CD4-positive, alpha-beta memory T cell (primary cell): Measurements from ENCODE around the gene TNFRSF21. TPM values are rescaled to one million over a fixed set of nuclear protein-coding genes. Genes with fewer than 3 reads are reported as not detected.

Experiments
- CTCF ChIA-PET: fragments of 350-600 bp; sonication (Branson Sonifier 250); formaldehyde crosslinking; loops from one replicate; lab custom pipeline; 2021; ENCODE audit warnings: inconsistent platforms; ENCODE audit not compliant: partially characterized antibody; lab: Charles Lee
- POLR2A ChIA-PET: fragments of 350-600 bp; sonication (Branson Sonifier 250); formaldehyde crosslinking; loops from one replicate; lab custom pipeline; 2021; ENCODE audit not compliant: partially characterized antibody; lab: Charles Lee
- DNase-seq, 5 donors: peaks; one replicate each; pipeline versions ENCODE4 v3.0.0 to v3.0.0-alpha.2; 2020 to 2022; ENCODE audit warnings: mixed read lengths in 1 of 5
- H3K27ac ChIP-seq: one replicate; pipeline ENCODE4 v1.7.0; 2013; ENCODE audit warnings: low read depth, low read length
- H3K27me3 ChIP-seq: 2 replicates; pipeline ENCODE4 v1.7.0; 2013; ENCODE audit warnings: mild to moderate bottlenecking, low read length, moderate library complexity; ENCODE audit not compliant: insufficient read depth
- H3K36me3 ChIP-seq: 2 replicates; pipeline ENCODE4 v1.7.0; 2013; ENCODE audit warnings: mild to moderate bottlenecking, low read length, moderate library complexity; ENCODE audit not compliant: insufficient read depth
- H3K4me1 ChIP-seq: 2 replicates; pipeline ENCODE4 v1.7.0; 2013; ENCODE audit warnings: mild to moderate bottlenecking, low read length, moderate library complexity; ENCODE audit not compliant: insufficient read depth
- H3K4me3 ChIP-seq, 2 donors: one replicate each; pipeline ENCODE4 v1.7.0; 2013; ENCODE audit warnings: low read length in 2 of 2, mild to moderate bottlenecking in 1 of 2
- H3K9me3 ChIP-seq, 2 donors: one replicate each; pipeline ENCODE4 v1.7.0; 2013; ENCODE audit warnings: low read length in 2 of 2, control low read depth in 1 of 2; ENCODE audit not compliant: control insufficient read depth in 1 of 2
- H3K27ac Mint-ChIP-seq, 7 donors: one replicate each; pipeline ENCODE4 v1.8.0; 2020 to 2021; ENCODE audit warnings: mixed read lengths in 7 of 7, mild to moderate bottlenecking in 6 of 7, inconsistent platforms in 3 of 7, moderate library complexity in 3 of 7
- H3K27me3 Mint-ChIP-seq, 2 donors: one replicate each; pipeline ENCODE4 v1.8.0; 2020 to 2021; ENCODE audit warnings: mixed read lengths in 2 of 2
- H3K36me3 Mint-ChIP-seq, 2 donors: one replicate each; pipeline ENCODE4 v1.8.0; 2020 to 2021; ENCODE audit warnings: mixed read lengths in 2 of 2, inconsistent platforms in 1 of 2, mild to moderate bottlenecking in 1 of 2
- H3K4me1 Mint-ChIP-seq, 4 donors: one replicate each; pipeline ENCODE4 v1.8.0; 2020 to 2021; ENCODE audit warnings: mixed read lengths in 4 of 4, mild to moderate bottlenecking in 1 of 4
- H3K4me3 Mint-ChIP-seq, 8 donors: one replicate each; pipeline ENCODE4 v1.8.0; 2020 to 2021; ENCODE audit warnings: mixed read lengths in 8 of 8, mild to moderate bottlenecking in 7 of 8, moderate library complexity in 6 of 8, inconsistent platforms in 3 of 8
- H3K9me3 Mint-ChIP-seq, 8 donors: one replicate each; pipeline ENCODE4 v1.8.0; 2020 to 2021; ENCODE audit warnings: mixed read lengths in 8 of 8, mild to moderate bottlenecking in 5 of 8, inconsistent platforms in 3 of 8, moderate library complexity in 1 of 8
- intact Hi-C: fragments of 100-400 bp; cut with micrococcal nuclease; formaldehyde crosslinking; loops from one replicate; pipeline ENCODE4 v1.15.1; 2023
- polyA plus RNA-seq, 2 donors: library from polyadenylated mRNA; unstranded; fragments of 300-500 nt; fragmentation: Illumina TruSeq; gene quantifications; one replicate each; pipeline ENCODE4 v1.2.3, GENCODE V29; 2021
- total RNA-seq, 2 experiments: library from RNA; stranded (reverse); gene quantifications; one replicate each; pipeline ENCODE4 v1.2.3, GENCODE V29; 2021

Gene TNFRSF21
- total and polyA plus RNA-seq, 4 experiments from 2014 or later = 0.19 to 0.23 TPM; not detected in 2

DNA sequence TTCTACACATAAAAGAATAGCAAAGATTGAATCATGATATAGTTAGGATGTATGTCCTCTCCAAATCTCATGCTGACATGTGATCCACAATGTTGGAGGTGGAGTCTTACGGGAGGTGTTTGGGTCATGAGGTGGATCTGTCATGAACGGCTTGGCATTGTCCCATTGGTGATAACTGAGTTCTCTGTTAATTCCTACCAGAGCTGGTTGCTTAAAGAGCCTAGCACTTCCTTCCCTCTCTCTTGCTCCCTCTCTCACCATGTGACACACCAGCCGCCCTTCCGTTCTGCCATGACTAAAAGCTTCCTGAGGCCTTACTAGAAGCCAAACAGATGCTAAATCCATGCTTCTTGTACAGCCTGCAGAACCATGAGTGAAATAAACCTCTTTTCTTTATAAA is 8.3 kb downstream of the TNFRSF21 start:
- no peaks in the 10 kb centered on the region for H3K36me3 ChIP-seq
- H3K27me3 ChIP-seq = no peaks in the 10 kb centered on the region
- H3K27ac ChIP-seq = no peak overlapping the region
- CTCF ChIA-PET = no interaction called here
- POLR2A ChIA-PET = no interaction called here
- Mint-ChIP-seq H3K36me3 (no peaks in the 10 kb centered on the region), H3K9me3 (no peaks in the 10 kb centered on the region), H3K27ac (no peak overlapping the region), H3K4me3 (no peak overlapping the region), H3K27me3 (peaks cover 12 to 26% of the 10 kb centered on the region in 2 donors), H3K4me1 (no peaks in the 10 kb centered on the region)
- H3K4me3 ChIP-seq = no peak overlapping the region
- no peaks in the 10 kb centered on the region for H3K9me3 ChIP-seq
- no peak for DNase-seq
- intact Hi-C loops = no loop called here
- no peaks in the 10 kb centered on the region for H3K4me1 ChIP-seq

DNA sequence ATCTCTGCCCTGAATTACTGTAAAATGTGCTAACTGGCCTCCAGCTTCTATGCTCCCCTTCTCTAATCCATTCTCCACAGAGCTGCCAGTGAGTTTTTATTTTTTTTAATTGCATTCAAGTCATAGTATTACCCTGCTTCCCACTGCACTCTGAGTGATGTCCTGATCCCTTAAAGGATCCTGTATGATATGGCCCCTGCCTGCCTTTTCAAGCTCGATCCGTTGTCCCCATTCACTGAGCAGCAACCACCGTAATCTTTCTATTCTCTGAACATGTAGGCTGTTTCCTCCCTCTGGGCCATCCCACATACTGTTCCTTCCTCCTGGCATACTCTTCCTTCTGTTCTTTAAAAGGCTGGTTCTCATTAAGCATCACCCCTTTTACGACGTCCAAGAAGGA is 9.3 kb downstream of the TNFRSF21 start:
- Histone ChIP-seq H3K4me1 (no peaks in the 10 kb centered on the region), H3K9me3 (no peaks in the 10 kb centered on the region), H3K27ac (no peak overlapping the region), H3K36me3 (no peaks in the 10 kb centered on the region), H3K4me3 (no peak overlapping the region), H3K27me3 (no peaks in the 10 kb centered on the region)
- ChIA-PET CTCF (no interaction called here), POLR2A (no interaction called here)
- Mint-ChIP-seq H3K4me1 (no peaks in the 10 kb centered on the region), H3K4me3 (no peak overlapping the region), H3K36me3 (no peaks in the 10 kb centered on the region), H3K9me3 (no peaks in the 10 kb centered on the region), H3K27me3 (peaks cover 12 to 18% of the 10 kb centered on the region in 2 donors), H3K27ac (peak overlapping the region in 1 of 7 donors; percentile 1)
- intact Hi-C loops = no loop called here
- DNase-seq = no peak

DNA sequence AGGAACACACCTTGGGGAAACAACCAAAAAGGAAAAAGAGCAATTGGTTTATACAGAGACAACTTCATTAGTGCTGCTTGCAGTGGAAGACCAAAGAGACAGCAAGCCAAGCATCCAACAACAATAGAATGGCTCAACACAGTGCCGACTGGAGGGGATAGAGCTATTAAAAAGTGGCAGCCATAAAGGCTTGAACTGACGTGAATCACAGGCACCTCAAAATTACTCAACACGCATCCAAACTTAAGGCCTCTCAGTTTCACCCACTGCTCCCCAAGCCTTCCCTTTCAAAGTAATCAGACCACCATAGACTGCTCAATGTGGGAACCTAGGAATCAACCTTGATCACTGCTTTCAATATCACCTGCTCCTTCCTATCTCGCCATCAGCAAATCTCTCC is 9.7 kb downstream of the TNFRSF21 start:
- no peaks in the 10 kb centered on the region for H3K36me3 ChIP-seq
- no peak overlapping the region for H3K4me3 ChIP-seq
- no peaks in the 10 kb centered on the region for H3K4me1 Mint-ChIP-seq
- ChIA-PET POLR2A (no interaction called here), CTCF (no interaction called here)
- no peaks in the 10 kb centered on the region for H3K4me1 ChIP-seq
- no peak overlapping the region for H3K4me3 Mint-ChIP-seq
- no peaks in the 10 kb centered on the region for H3K36me3 Mint-ChIP-seq
- peak overlapping the region in 1 of 7 donors; percentile 1 for H3K27ac Mint-ChIP-seq
- H3K27ac ChIP-seq = no peak overlapping the region
- no peaks in the 10 kb centered on the region for H3K9me3 Mint-ChIP-seq
- peaks cover 14 to 16% of the 10 kb centered on the region in 2 donors for H3K27me3 Mint-ChIP-seq
- H3K27me3 ChIP-seq = no peaks in the 10 kb centered on the region
- intact Hi-C loops = no loop called here
- no peaks in the 10 kb centered on the region for H3K9me3 ChIP-seq
- no peak for DNase-seq

DNA sequence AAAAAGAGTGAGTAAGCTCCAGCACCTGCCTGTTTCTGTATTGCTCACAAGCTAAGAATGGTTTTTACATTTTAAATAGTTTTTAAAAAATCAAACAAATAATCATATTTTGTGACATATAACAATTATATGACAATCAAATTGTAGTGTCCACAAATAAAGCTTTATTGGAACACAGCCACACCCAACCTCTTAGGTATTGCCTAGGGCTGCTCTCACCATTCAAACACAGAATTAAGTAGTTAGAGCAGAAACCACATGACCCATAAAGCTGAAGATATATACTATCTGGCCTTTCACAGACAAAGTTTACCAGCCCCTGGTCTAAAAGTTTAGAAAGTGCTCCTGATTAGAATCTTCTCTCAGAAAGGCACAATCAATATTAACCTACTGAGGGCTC is 11.2 kb downstream of the TNFRSF21 start:
- Histone ChIP-seq H3K27me3 (no peaks in the 10 kb centered on the region), H3K9me3 (no peaks in the 10 kb centered on the region), H3K4me1 (no peaks in the 10 kb centered on the region), H3K27ac (no peak overlapping the region), H3K4me3 (no peak overlapping the region), H3K36me3 (no peaks in the 10 kb centered on the region)
- no peak overlapping the region for H3K27ac Mint-ChIP-seq
- intact Hi-C loops = no loop called here
- peaks cover 10 to 14% of the 10 kb centered on the region in 2 donors for H3K27me3 Mint-ChIP-seq
- CTCF ChIA-PET = interaction anchor here (1.0 kb wide), 1 partner anchor 12 kb away, joined by 3 read pairs; no protein-coding TSS in a partner anchor
- peaks cover 0 to 3% (median 0%) of the 10 kb centered on the region in 8 donors for H3K9me3 Mint-ChIP-seq
- POLR2A ChIA-PET = no interaction called here
- DNase-seq = no peak
- H3K36me3 Mint-ChIP-seq = no peaks in the 10 kb centered on the region
- no peak overlapping the region for H3K4me3 Mint-ChIP-seq
- H3K4me1 Mint-ChIP-seq = no peaks in the 10 kb centered on the region

DNA sequence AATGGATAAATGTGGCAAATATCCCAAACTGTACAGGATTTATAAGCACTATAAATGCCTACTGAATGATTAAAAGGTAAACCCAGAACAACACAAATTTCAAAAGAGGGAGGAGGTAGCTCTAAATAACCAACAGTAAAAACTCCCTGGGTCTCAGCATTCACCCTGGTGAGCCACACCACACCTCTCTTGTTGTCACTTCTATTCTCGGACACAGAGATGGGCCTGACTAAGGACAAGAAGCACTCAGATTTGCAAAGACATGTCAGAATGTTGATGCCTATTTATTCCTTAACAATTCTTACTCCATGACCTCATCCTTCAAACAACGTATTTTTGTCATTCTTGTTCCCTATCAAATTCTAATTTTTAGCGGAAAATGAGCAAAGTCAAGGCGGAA is 14.7 kb downstream of the TNFRSF21 start:
- H3K9me3 ChIP-seq = no peaks in the 10 kb centered on the region
- POLR2A ChIA-PET = no interaction called here
- no peaks in the 10 kb centered on the region for H3K36me3 Mint-ChIP-seq
- H3K27ac Mint-ChIP-seq = no peak overlapping the region
- DNase-seq = no peak
- intact Hi-C loops = no loop called here
- no peaks in the 10 kb centered on the region for H3K4me1 ChIP-seq
- H3K27ac ChIP-seq = no peak overlapping the region
- CTCF ChIA-PET = no interaction called here
- no peaks in the 10 kb centered on the region for H3K27me3 ChIP-seq
- no peaks in the 10 kb centered on the region for H3K4me1 Mint-ChIP-seq
- peaks cover 0 to 3% (median 0%) of the 10 kb centered on the region in 8 donors for H3K9me3 Mint-ChIP-seq
- H3K4me3 Mint-ChIP-seq = no peak overlapping the region
- H3K36me3 ChIP-seq = no peaks in the 10 kb centered on the region
- H3K27me3 Mint-ChIP-seq = peaks cover 5 to 14% of the 10 kb centered on the region in 2 donors
- H3K4me3 ChIP-seq = no peak overlapping the region

DNA sequence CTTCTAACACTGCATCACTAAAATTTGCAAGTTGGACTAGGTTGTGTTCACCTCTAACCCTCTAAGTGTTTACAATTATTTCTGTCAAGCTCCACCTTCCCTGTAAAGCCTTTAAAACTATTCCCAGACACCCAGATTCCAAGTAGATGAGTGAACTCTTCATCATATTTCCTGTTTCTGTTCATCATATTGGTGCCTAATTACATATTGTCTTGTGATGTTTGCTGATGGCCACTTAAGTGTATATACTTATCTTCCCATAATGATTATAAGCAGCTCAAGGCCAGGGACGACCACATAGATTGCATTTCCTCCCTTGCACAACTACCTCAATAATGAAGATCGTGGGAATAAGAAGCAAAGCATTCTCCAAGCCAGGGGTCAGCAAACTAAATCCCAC is 16.8 kb downstream of the TNFRSF21 start:
- no peaks in the 10 kb centered on the region for H3K27me3 ChIP-seq
- Mint-ChIP-seq H3K9me3 (peaks cover 0 to 3% (median 0%) of the 10 kb centered on the region in 8 donors), H3K4me3 (no peak overlapping the region), H3K27me3 (peaks cover 6 to 11% of the 10 kb centered on the region in 2 donors), H3K4me1 (no peaks in the 10 kb centered on the region), H3K27ac (no peak overlapping the region), H3K36me3 (no peaks in the 10 kb centered on the region)
- H3K4me1 ChIP-seq = no peaks in the 10 kb centered on the region
- ChIA-PET POLR2A (no interaction called here), CTCF (no interaction called here)
- no peaks in the 10 kb centered on the region for H3K36me3 ChIP-seq
- no peaks in the 10 kb centered on the region for H3K9me3 ChIP-seq
- DNase-seq = no peak
- H3K4me3 ChIP-seq = no peak overlapping the region
- no peak overlapping the region for H3K27ac ChIP-seq
- intact Hi-C loops = no loop called here

DNA sequence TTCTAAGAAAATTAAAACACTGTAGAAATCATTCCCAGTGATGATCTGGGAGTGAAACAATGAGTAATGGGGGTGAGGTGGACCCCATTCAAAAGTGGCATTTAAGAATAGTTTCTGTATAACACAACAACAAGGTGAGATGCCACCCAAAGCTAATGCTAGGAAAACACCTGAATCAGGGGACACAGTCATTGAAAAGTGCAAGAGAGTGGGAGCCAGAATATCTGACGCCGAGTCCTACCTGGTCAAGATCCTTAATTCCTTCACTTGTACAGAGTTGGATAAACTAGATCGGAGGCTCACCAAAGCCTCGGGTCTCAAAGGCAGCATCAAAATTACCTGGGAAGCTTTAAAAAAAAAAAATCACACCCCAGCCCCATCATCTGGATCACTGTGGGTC is 17.7 kb downstream of the TNFRSF21 start:
- H3K4me3 Mint-ChIP-seq = no peak overlapping the region
- intact Hi-C loops = no loop called here
- no peak for DNase-seq
- ChIA-PET CTCF (no interaction called here), POLR2A (no interaction called here)
- H3K9me3 Mint-ChIP-seq = peaks cover 0 to 3% (median 0%) of the 10 kb centered on the region in 8 donors
- no peaks in the 10 kb centered on the region for H3K9me3 ChIP-seq
- H3K4me3 ChIP-seq = no peak overlapping the region
- no peaks in the 10 kb centered on the region for H3K4me1 ChIP-seq
- H3K36me3 Mint-ChIP-seq = no peaks in the 10 kb centered on the region
- no peak overlapping the region for H3K27ac ChIP-seq
- H3K27ac Mint-ChIP-seq = no peak overlapping the region
- H3K36me3 ChIP-seq = no peaks in the 10 kb centered on the region
- H3K4me1 Mint-ChIP-seq = no peaks in the 10 kb centered on the region
- H3K27me3 ChIP-seq = no peaks in the 10 kb centered on the region
- peaks cover 6 to 11% of the 10 kb centered on the region in 2 donors for H3K27me3 Mint-ChIP-seq
